SKM-1 treated with dmso at 0.1 percent for 144 hours (cell line): Measurements from ENCODE around the gene PTPN7.

ENCODE experiments used
- DNase-seq: peaks from one replicate; lab custom pipeline; 2025; ENCODE audit not compliant: unreplicated experiment; lab: John Stamatoyannopoulos, UW

Gene PTPN7

GRCh38 chr1:202133496-202133895, 26.9 kb downstream of the PTPN7 start:
- DNase-seq = no peak

- DNase-seq = no peak
Measured at GRCh38 chr1:202133001-202133400, 27.4 kb downstream of the PTPN7 start.

GRCh38 chr1:202131956-202132821, 28.2 kb downstream of the PTPN7 start:
- DNase-seq = no peak

GRCh38 chr1:202130816-202131522, 29.4 kb downstream of the PTPN7 start:
- DNase-seq = no peak

GRCh38 chr1:202130297-202130721, 30.1 kb downstream of the PTPN7 start:
- DNase-seq = no peak

- DNase-seq = no peak
Measured at GRCh38 chr1:202129453-202130296, 30.7 kb downstream of the PTPN7 start.

GRCh38 chr1:202127836-202128622, 32.4 kb downstream of the PTPN7 start:
- DNase-seq = no peak

GRCh38 chr1:202127061-202127460, 33.3 kb downstream of the PTPN7 start:
- DNase-seq = no peak

- no peak for DNase-seq
Measured at GRCh38 chr1:202126426-202126825, 34.0 kb downstream of the PTPN7 start.

GRCh38 chr1:202125611-202126010, 34.8 kb downstream of the PTPN7 start:
- DNase-seq = no peak

GRCh38 chr1:202124142-202124541, 36.3 kb downstream of the PTPN7 start:
- no peak for DNase-seq

GRCh38 chr1:202123336-202123813, 37.0 kb downstream of the PTPN7 start:
- no peak for DNase-seq

- DNase-seq = no peak
Measured at GRCh38 chr1:202122639-202123335, 37.6 kb downstream of the PTPN7 start, which contains the start of gene GPR37L1. Gene GPR37L1 (plus strand): TSS chr1:202122917. CDS start chr1:202122964, 47 bp downstream.

GRCh38 chr1:202121006-202121405, 39.4 kb downstream of the PTPN7 start:
- DNase-seq = no peak

- DNase-seq = no peak
Measured at GRCh38 chr1:202117898-202118371, 42.5 kb downstream of the PTPN7 start.

- DNase-seq = no peak
Measured at GRCh38 chr1:202116287-202116686, 44.1 kb downstream of the PTPN7 start.

- no peak for DNase-seq
Measured at GRCh38 chr1:202113690-202114300, 46.6 kb downstream of the PTPN7 start.

- no peak for DNase-seq
Measured at GRCh38 chr1:202112859-202113689, 47.3 kb downstream of the PTPN7 start.
